ENCODE results near the gene AGFG1. TPM values are rescaled to one million over a fixed set of nuclear protein-coding genes. Genes with fewer than 3 reads are reported as not detected.

The AGFG1 gene
- total RNA-seq, 1 experiment from 2014 or later = 72.5 TPM

DNA sequence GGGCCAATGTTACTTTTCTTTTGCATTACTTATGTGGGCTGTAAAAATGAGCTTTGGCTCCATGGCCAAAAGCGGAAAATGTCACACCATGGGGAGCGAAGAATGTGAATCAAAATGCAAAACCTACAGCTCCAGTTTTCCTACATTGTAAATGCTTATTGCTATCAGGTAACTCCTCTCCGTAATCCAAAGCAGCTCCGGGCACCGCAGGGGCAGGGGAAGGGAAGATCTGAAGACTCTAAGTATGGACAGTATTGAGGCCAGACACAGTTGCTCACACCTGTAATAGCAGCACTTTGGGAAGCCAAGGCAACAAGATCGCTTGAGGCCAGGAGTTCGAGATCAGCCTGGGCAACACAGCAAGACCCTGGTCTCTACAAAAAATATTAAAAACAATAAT is 7.1 kb upstream of the AGFG1 start:
- no peaks in the 10 kb centered on the region for H3K36me3 ChIP-seq (ENCODE audit: control insufficient read depth in 1 of 2, insufficient read depth in 2 of 2, low read length in 2 of 2)
- no peak overlapping the region for H3K9ac ChIP-seq (ENCODE audit: low read length)
- H3K4me3 ChIP-seq (replicated peaks in 1 of 2; ENCODE audit: low read depth in 1 of 2, low read length in 2 of 2) = no peak overlapping the region
- no peaks in the 10 kb centered on the region for H3K9me3 ChIP-seq (ENCODE audit: control insufficient read depth in 1 of 2, insufficient read depth in 1 of 2, low read depth in 1 of 2, low read length in 2 of 2)
- TF ChIP-seq SP1 (IDR thresholded peaks at IDR 0.05; ENCODE audit: low read depth) = no peak
- TF ChIP-seq, protein P1, sequence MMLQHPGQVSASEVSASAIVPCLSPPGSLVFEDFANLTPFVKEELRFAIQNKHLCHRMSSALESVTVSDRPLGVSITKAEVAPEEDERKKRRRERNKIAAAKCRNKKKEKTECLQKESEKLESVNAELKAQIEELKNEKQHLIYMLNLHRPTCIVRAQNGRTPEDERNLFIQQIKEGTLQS (IDR thresholded peaks at IDR 0.05) = no peak
- H3K4me1 ChIP-seq (ENCODE audit: control insufficient read depth in 1 of 2, insufficient read depth in 2 of 2, low read length in 2 of 2) = peaks cover 12 to 17% of the 10 kb centered on the region in 2 experiments
- DNase-seq (ENCODE audit: low read depth, low spot score) = no peak
- ChIA-PET RAD21 (ENCODE audit: low non-redundant PET in 1 of 2, low total read pairs in 2 of 2, uncharacterized antibody in 2 of 2, unreplicated experiment in 2 of 2) (no interaction called here), POLR2A (no interaction called here), CTCF (no interaction called here)
- H3K79me2 ChIP-seq (ENCODE audit: insufficient read depth, low read length) = no peaks in the 10 kb centered on the region
- H3K27me3 ChIP-seq (ENCODE audit: insufficient read depth, low read length) = no peaks in the 10 kb centered on the region
- intact Hi-C loops (cut with micrococcal nuclease) = no loop called here
- no peak for ATAC-seq
- no peak overlapping the region for H3K27ac ChIP-seq (ENCODE audit: low read depth, low read length)
- no peak overlapping the region for H2AFZ ChIP-seq (ENCODE audit: low read depth, low read length, poor library complexity, severe bottlenecking)
- BruUV-seq (replicated peaks) = no TSS peak
- H4K20me1 ChIP-seq (ENCODE audit: insufficient read depth) = no peaks in the 10 kb centered on the region
- no peak overlapping the region for H3K4me2 ChIP-seq (ENCODE audit: low read length)
- no peaks in the 10 kb centered on the region for H3K9me2 ChIP-seq (ENCODE audit: insufficient read depth)

DNA sequence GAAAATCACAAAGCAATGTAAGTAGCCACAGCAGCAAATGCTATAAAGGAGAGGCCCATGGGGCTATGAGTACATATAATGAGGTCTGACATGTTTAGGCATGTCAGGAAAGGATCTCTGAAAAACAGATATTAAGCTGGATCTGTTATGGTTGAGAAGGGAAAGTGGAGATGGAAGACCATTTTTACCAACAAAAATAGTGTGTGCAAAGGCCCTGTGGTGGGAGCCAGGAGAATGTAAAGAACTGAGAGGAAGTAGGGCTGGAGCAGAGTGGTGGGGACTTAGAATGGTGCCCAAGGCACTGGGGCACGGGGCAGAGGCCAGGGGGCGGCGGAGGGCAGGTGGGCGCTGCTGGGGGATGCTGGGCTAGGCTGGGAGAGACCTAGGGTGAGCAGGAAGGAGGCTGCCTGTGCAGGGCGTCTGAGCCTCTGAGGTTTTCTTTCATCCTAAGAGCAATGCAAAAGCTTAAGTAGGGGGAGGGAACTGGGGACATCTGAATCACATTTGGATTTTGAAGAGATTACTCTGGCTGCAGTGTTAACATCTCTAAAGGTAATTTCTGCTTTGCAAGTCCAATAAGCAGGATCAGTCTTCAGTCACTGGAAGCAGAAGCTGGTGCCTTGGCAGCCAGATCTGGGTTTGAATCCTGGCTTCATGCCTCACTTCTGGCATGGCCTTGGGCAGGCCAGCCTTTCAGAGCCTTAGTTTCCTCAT is 4.9 kb upstream of the AGFG1 start:
- BruUV-seq (replicated peaks) = no TSS peak
- intact Hi-C loops (cut with micrococcal nuclease) = no loop called here
- no peak overlapping the region for H2AFZ ChIP-seq (ENCODE audit: low read depth, low read length, poor library complexity, severe bottlenecking)
- no peak overlapping the region for H3K4me3 ChIP-seq (replicated peaks in 1 of 2; ENCODE audit: low read depth in 1 of 2, low read length in 2 of 2)
- no peaks in the 10 kb centered on the region for H3K9me3 ChIP-seq (ENCODE audit: control insufficient read depth in 1 of 2, insufficient read depth in 1 of 2, low read depth in 1 of 2, low read length in 2 of 2)
- no peaks in the 10 kb centered on the region for H3K27me3 ChIP-seq (ENCODE audit: insufficient read depth, low read length)
- ChIA-PET POLR2A (no interaction called here), RAD21 (ENCODE audit: low non-redundant PET in 1 of 2, low total read pairs in 2 of 2, uncharacterized antibody in 2 of 2, unreplicated experiment in 2 of 2) (no interaction called here), CTCF (no interaction called here)
- H3K9ac ChIP-seq (ENCODE audit: low read length) = no peak overlapping the region
- H3K4me1 ChIP-seq (ENCODE audit: control insufficient read depth in 1 of 2, insufficient read depth in 2 of 2, low read length in 2 of 2) = peaks cover 12 to 22% of the 10 kb centered on the region in 2 experiments
- H3K4me2 ChIP-seq (ENCODE audit: low read length) = peak overlapping the region; percentile 69
- no peaks in the 10 kb centered on the region for H3K36me3 ChIP-seq (ENCODE audit: control insufficient read depth in 1 of 2, insufficient read depth in 2 of 2, low read length in 2 of 2)
- ATAC-seq (no peak), DNase-seq (ENCODE audit: low read depth, low spot score) (no peak)
- no peaks in the 10 kb centered on the region for H4K20me1 ChIP-seq (ENCODE audit: insufficient read depth)
- H3K27ac ChIP-seq (ENCODE audit: low read depth, low read length) = peak overlapping the region; percentile 32
- TF ChIP-seq SP1 (IDR thresholded peaks at IDR 0.05; ENCODE audit: low read depth) = no peak
- TF ChIP-seq, protein P2, sequence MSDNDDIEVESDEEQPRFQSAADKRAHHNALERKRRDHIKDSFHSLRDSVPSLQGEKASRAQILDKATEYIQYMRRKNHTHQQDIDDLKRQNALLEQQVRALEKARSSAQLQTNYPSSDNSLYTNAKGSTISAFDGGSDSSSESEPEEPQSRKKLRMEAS (IDR thresholded peaks at IDR 0.05) = no peak; the same call in 1 of the 2 replicates
- no peak for TF ChIP-seq EGR1 (IDR thresholded peaks at IDR 0.05; ENCODE audit: low read depth)
- H3K79me2 ChIP-seq (ENCODE audit: insufficient read depth, low read length) = no peaks in the 10 kb centered on the region
- H3K9me2 ChIP-seq (ENCODE audit: insufficient read depth) = no peaks in the 10 kb centered on the region

Measured in HCT116 (cell line).